Endometrial microvascular endothelial cells (primary cell): ENCODE results near the gene NEK8. TPM values are rescaled to one million over a fixed set of nuclear protein-coding genes. Genes with fewer than 3 reads are reported as not detected.

Experiments used
- in situ Hi-C: cut with HindIII; loops from 2 replicates; pipeline ENCODE4 v1.10.0; 2017; ENCODE audit warnings: low sequenced_read_pairs, low pct_unique_long_range_greater_than_20kb; ENCODE audit errors: inconsistent ontology term
- total RNA-seq: library from RNA; depleted of rRNA; stranded (reverse); fragments of >200 nt; gene quantifications from one replicate; pipeline ENCODE4 v1.2.3, GENCODE V29; 2015; ENCODE audit errors: inconsistent ontology term

Gene NEK8
- 1.0 TPM for total RNA-seq

DNA sequence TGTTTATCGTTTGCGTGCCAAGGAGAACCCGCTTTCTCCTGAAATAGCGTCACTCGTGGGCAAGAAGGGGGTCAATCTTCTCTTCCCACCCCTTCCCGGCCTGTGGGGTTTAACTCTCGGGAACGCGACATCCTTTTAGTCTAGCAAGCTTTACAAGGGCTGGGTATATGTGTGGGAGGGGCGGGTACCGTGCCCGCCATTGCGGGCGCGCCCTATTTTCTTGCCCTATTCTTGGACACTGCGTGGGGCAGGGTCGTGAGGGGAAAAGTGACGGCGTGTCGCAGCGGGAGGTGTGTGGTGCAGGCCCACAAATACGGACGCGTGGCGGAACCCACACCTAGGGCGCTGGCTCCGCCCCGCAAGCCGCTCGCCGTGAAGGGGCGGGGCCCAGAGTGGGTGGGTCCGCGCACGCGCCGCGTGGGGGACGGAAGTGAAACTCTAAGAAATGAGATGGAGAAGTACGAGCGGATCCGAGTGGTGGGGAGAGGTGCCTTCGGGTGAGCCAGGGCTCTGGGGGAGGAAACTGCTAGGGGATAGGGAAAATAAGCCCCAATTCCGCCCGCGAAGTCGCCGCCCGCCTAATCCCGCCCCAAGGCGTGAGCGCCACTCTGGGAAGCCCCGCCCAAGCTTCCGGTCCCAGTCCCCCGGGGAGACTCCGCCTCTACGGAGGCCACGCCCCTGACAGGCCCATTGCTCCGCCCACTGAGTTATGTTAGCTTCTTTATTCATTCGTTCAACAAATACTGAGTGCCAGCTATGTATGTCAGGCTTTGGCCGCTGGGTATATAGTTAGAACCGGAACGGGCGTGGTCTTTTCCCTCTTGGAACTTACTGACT is at the start of gene NEK8:
Gene NEK8, plus strand, starts transcription at position 425 of the 837 bp plus-strand sequence. Its CDS starts 26 bp downstream, at position 451.
- in situ Hi-C loops = no loop called here

DNA sequence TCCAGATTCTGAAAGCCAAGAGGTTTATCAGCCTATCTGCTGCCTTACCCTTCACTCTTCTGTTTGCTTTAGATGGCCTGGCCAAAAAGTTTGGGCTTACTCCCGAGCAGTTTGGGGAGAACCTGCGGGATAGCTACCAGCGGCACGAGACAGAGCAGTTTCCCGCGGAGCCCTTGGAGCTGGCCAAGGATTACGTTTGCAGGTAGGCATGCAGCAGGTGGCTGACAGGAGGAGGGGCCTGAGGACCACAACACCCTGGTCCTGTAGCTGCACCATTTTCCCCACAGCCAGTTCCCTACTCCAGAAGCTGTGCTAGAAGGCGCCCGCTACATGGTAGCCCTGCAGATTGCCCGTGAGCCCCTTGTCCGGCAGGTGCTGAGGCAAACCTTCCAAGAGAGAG is 45.9 kb upstream of the NEK8 start:
- in situ Hi-C loops = no loop called here

DNA sequence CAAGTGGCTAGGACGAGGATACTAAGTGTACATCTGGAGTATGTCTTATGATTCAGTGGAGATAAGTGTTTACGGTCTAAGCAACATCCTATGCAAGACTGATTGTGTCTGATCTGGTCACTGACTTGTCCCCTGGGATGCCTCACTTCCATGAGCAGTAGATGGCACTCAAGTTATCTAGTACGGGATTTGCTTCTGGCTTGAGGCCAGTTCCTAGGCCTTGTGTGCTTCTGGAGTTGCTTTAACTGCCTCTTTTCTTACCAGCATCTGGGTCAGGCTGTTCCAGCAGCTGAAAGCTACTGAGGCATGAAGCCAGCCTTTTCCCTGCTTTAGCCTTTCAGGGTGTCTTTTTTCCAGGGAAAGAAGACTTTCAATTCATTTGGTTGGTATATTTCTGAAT is 43.6 kb upstream of the NEK8 start:
- in situ Hi-C loops = no loop called here

DNA sequence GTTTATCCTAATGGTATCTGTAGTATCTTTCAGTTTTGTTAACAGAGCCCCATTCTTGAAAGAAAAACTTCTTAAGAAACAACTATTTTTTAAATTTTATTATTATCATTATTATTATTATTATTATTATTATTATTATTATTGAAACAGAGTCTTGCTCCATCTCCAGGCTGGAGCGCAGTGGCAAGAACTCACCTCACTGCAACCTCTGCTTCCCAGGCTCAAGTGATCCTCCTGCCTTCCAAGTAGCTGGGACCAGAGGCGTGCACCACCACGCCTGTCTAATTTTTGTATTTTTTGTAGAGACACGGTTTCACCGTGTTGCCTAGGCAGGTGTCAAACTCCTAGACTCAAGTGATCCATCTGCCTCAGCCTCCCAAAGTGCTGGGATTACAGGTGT is 43.2 kb upstream of the NEK8 start:
- in situ Hi-C loops = no loop called here

DNA sequence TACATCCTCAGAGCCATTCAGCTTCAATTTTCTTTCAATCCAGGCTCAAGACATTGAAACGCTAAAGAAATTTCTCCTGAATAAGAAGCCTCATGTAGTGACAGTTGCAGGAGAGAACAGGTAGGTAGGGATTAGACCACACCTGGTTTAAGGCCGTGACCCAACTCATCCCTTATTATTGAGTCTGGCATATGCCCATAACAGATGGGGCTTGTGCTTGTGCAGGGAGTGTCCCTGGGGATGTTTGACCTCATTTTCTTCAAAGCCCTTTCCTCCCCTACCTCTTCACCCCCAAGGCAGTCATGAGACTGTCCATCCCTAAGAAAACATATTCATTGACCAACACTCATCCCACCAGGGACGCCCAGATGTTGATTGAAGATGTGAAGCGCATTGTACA is 42.3 kb upstream of the NEK8 start:
- in situ Hi-C loops = no loop called here

DNA sequence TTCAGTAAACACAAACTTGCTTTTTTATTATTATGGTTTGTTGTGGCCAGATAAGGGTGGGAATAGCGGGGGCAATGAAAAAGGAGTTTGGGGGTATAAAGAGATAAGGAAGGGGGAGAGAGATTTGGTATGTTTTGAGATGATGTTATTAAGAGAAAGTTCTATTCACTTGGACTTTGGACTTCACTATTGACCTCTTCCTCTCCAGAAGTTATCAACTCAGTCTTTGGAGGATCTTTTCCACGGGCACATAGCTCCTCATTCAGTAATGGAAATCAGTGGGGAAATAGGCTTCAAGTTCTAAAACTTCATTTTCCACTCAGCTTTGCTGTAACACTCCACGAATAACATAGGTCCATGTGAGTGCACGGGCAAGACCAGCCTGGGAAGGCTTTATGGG is 40.1 kb upstream of the NEK8 start:
- in situ Hi-C loops = no loop called here

DNA sequence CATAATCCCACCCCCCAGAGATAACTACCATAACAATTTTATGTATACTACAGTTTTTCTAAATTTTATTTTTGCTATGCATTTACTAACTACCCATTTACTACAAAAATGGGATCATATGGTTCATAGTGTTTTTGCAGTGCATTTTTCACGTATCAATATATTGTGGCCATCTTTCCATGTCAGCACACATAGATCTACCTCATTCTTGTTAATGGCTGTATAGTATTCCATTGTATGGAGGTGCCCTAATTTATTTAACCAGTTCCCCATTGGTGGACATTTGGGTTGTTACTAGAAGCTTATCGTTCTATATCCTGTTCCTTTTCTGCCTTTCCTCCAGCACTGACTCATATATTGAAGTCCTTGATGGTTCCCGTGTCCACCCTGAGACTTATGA is 39.6 kb upstream of the NEK8 start:
- in situ Hi-C loops = no loop called here

DNA sequence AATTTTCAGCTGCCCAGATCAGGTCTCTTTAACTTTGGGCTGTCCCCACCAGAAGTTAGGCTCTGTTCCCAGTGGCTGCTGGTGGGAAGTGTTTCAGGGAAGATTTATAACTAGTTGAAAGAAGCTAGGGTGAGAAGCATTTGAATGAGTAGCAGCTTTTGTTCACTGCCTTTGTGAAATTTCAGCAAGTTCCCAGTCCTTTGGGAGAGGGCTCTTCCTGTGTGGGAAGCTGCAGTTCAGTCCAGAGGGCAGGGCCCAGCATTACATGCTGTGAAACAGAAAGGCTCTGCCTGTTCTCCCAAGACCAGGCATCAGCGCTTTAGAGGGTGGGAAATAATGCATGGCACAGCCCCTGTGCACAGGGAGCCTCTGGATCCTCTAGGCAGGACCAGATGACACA is 34.7 kb upstream of the NEK8 start:
- in situ Hi-C loops = no loop called here

DNA sequence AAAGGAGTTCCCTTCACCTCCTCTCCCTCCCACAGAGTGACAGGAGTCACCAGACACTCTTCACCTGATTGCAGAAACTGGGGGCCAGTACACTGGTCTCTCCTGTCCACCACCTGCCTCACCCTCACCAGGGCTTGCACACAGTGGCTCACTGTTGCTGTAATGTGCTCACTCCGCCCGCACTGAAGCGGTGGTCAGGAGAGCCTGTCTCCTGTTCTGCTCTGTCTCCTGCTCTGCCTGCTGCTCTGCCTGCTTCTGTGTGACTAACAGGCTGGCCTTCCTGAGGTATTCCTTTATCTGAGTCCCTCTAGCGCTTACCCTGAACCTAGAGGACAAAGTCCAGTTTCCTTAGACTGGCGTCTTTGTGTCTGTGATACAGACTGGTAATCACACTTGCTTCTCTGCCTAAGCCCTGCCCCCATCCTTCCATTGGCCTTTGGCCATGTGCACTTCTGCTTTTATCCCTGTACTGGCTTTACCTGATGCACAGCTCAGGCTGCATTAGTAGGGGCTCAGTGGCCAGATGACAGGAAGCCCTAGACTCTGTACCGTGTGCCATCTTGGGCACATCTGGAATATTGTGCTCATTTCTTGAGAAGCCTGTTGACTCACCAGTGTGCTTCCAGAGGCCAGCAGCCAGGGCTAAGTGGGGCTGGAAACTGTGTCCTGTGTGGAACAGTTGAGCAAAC is 30.2 kb upstream of the NEK8 start:
- in situ Hi-C loops = no loop called here

DNA sequence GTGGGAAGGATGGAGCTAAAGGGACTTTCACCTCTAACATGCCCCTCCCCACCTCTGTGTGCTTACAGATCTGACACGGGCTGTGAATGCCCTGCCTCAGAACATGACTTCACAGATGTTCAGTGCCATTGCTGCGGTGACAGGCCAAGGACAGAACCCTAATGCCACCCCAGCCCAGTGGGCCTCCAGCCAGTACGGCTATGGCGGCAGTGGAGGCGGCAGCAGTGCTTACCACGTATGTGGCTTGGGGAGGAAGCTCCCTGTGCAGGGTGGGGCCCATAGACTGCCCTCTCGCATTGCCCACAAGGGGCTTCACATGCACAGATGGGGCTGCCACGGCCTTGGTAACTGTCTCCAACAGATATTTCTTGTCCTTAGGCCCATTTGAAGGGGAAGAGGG is 28.3 kb upstream of the NEK8 start:
- in situ Hi-C loops = no loop called here

DNA sequence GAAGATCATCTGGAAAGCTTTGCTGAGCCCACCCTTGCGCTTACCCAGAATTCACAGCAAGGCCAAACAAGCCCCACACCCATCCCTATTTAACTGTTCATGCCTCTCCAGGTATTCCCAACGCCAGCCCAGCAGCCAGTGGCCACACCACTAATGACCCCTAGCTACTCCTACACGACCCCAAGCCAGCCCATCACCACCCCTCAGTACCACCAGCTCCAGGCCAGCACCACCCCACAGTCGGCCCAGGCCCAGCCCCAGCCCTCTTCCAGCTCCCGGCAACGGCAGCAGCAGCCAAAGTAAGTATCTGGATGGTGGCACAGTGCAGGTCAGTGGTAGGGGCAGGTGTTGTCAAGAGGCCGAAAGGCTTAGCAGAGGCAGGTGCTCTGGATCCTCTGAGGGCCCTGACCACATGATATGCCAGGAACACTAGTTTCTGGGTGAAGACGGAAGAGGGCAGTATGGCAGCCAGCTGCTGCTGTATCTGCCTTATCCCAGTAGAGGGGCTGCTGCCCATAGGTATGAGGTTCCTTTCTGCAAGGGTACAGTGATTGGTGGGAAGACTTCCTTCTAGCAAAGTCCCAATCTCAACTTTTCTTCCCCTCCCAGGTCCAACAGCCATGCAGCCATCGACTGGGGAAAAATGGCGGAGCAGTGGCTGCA is 27.6 kb upstream of the NEK8 start:
- in situ Hi-C loops = no loop called here

DNA sequence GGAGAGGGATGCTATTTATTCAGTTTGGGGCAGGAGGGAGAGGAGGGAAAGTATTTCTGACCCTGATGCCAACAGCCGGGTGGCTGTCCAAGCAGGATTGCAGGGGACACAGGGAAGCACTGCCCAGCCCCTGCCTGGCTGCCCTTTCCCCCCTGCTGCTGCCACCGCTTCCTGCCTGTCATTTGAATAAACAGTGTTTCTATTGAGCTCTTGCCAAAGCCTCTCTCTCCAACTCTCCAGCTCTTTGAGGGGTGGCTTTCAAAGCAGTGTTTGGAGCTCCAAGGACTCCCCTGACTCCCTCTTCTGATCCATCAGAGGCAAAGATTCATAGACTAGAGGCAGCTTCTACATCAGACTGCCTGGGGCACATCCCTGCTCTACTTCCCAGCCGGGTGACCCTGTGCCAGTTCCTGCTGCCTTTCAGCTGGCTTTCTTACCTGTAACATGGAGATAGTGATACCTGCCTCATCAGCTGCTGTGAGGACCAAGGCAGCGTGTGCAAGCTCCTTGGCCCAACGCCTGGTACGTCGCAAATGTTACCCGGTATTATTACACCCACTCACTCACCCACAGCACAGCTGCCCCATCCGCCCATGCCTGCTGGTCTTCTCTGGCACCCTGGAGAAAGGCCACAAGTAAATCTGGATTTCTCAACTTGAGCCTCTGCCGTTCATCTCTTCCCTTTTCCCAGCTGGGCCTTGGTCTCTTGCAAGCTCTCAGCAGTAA is 26.4 kb upstream of the NEK8 start:
- in situ Hi-C loops = no loop called here

DNA sequence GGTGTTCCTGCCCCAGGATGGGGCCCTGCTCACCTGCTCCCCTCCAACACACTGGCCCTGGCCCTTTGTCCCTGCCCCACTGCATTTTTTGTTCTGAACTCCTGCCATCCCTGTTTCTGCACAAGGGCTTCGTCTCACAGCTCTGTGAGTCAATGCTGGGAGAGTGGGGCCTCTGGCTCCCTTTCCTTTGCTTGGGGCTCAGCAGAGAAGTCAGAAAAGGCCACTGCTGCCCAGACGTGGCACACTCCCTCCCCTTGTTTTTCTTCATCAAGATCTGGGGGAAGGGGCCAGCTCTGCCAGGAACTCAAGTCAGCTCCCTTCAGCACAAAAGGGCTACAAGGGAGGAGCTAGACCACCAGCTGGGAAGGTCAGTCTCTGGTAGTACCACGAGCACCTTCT is 25.8 kb upstream of the NEK8 start:
- in situ Hi-C loops = no loop called here

DNA sequence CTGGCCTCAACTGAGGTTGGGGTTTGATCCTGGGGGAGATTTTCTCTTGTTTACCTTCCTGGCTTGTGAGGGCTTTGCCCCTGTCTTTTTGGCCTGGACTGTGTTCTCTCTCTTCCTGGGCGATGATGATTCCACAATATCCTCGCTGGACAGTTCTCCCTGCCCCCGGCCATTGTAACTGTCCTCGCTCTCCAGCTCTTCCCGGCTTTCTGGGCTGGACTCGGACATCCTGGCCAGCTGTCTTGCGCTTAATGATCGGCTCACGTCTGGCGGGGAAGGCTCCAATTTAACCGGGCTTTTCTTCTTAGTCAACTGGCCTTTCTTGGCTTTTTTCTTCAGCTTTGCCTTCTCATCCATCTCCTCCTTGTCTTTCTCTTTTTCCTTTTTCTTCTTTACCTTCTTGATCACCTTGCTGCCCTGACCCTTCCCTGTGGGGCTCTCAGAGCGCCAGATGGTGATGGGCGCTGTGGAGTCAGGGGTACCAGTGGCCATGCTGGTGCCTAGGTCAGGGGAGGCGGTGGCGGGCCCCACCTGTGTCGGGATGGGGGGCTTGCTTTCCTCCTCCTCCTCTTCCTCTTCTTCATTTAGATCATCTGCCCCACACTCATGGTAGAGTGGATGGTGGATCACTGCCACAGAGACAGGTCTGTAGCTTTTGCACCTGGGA is 24.9 kb upstream of the NEK8 start:
- in situ Hi-C loops = no loop called here

DNA sequence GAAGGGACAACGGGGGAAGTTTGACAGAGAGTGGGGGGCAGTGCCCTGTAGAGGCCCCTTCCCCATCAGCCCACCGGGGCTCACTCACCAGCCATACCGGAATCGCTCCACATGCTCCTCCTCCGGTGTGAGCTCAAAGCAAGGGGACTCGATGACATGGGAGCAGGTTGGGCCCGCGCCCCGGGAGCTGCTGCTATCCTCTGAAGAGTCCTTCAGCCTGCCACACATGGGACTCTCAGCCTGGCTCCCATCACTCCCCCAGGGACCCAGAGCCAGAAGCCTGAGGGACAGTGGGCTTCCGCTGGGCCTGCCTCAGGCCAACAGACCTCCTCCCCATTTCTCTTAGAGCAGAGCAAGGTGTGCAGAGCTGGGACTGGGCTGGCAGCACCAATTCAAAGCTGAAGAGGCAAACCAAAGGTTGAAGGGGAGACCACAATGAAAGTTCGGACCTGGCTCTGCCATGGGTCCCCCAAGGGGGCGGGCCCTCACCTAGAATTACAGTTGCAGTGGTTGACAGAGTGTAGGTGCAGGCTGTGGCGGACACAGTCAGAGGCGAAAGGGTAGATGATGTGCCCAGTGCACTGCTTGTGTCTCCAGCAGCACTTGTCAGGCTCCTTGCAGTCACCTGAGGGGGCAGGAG is 24.2 kb upstream of the NEK8 start:
- in situ Hi-C loops = no loop called here

DNA sequence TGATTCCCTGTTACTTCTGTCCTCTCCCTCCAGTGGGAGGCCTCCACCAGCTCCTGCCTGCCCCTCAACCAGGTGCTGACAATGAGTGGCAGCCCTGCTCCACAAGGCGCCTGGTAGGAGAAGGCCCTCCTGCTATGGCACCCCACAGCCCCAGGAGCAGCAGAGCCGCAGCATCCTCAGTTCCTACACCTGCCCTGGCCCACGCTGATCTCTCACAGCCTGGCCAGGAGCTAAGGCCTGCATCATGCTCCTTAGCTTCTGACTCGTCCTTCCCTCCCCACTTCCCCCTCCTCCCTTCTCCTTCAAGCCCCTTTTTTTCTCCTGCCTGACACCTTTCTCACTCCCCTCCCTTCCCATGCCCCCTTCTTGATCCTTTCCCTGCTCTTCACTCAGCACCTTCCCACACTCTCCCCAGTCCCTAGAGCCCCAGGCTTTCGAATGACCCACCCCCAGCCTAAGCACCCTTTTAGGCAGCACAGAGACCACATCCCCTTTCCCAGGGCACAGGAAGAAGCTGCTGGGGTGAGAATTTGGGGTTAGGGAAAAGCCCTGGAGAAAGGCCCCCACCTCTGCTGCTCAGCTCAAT is 23.4 kb upstream of the NEK8 start:
- in situ Hi-C loops = no loop called here

DNA sequence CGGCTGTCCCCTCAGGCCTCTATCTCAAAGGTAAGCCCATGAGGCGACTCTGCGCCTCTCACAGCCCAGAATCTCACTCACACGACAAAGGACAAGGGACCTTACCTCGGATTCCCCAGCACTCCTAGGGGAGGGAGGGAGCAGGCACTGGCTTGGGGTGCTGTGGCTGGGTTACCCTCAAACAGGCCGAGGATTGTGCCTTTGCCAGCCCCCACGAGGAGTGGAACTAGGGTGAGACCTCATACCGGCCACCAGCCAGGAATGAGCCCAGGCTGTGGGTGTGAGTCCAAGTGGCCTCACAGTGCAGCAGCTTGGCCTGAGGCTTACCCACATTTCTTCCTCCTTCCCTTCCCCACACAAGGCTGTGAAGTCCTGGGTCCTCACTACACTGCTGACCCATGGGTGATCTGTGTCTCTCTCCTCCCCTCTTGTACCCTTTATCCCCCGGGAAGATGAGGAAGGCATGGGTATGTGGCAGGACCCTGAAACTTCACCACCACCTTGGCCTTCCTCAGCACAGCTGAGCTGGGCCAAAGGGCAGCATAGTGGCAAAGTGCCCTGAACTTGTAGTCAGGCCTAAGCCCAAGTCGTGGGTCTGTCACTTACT is 22.8 kb upstream of the NEK8 start:
- in situ Hi-C loops = no loop called here
